Mesothelial cell of epicardium (in vitro differentiated cells): ENCODE measurements around the gene NAV2. TPM values are rescaled to one million over a fixed set of nuclear protein-coding genes. Genes with fewer than 3 reads are reported as not detected.

ENCODE experiments used
- DNase-seq, 2 experiments: peaks; one replicate each; pipeline ENCODE4 v3.0.0; 2021; ENCODE audit warnings: low spot score in 2 of 2; ENCODE audit not compliant: unreplicated experiment in 2 of 2
- H3K27ac Mint-ChIP-seq: 2 replicates; pipeline ENCODE4 v1.8.0; 2021; ENCODE audit warnings: mixed read lengths
- H3K27me3 Mint-ChIP-seq: 2 replicates; pipeline ENCODE4 v1.8.0; 2021; ENCODE audit warnings: low read depth, mixed read lengths
- H3K36me3 Mint-ChIP-seq: 2 replicates; pipeline ENCODE4 v1.8.0; 2021; ENCODE audit warnings: mixed read lengths
- H3K4me1 Mint-ChIP-seq: 2 replicates; pipeline ENCODE4 v1.8.0; 2021; ENCODE audit warnings: mixed read lengths
- H3K4me3 Mint-ChIP-seq: 2 replicates; pipeline ENCODE4 v1.8.0; 2021; ENCODE audit warnings: mild to moderate bottlenecking, moderate library complexity, mixed read lengths
- H3K9me3 Mint-ChIP-seq: 2 replicates; pipeline ENCODE4 v1.8.0; 2021; ENCODE audit warnings: mixed read lengths
- CTCF ChIP-seq: fragments of 200-600 bp; sonication (generic); IDR thresholded peaks from one replicate; pipeline ENCODE4 v1.5.0; 2021; ENCODE audit warnings: antibody characterized with exemption; ENCODE audit not compliant: unreplicated experiment
- total RNA-seq: library from RNA; stranded (reverse); gene quantifications from 3 replicates; pipeline ENCODE4 v1.2.1, GENCODE V29; 2021

The NAV2 gene
- total RNA-seq, 1 donor from 2014 or later: 69.8 TPM

- TF ChIP-seq CTCF: no peak
- Mint-ChIP-seq H3K4me3 (no peak overlapping the region), H3K9me3 (peaks cover 4% of the 10 kb centered on the region), H3K4me1 (peaks cover 9% of the 10 kb centered on the region), H3K27ac (peak overlapping the region; percentile 2), H3K27me3 (no peaks in the 10 kb centered on the region), H3K36me3 (no peaks in the 10 kb centered on the region)
- no peak for DNase-seq
Observed at GRCh38 chr11:19697721-19698121, 14.9 kb upstream of the NAV2 start.

- TF ChIP-seq CTCF: no peak
- H3K4me1 Mint-ChIP-seq: peaks cover 9% of the 10 kb centered on the region
- no peaks in the 10 kb centered on the region for H3K27me3 Mint-ChIP-seq
- no peak for DNase-seq
- H3K36me3 Mint-ChIP-seq: no peaks in the 10 kb centered on the region
- H3K4me3 Mint-ChIP-seq: no peak overlapping the region
- no peak overlapping the region for H3K27ac Mint-ChIP-seq
- H3K9me3 Mint-ChIP-seq: peaks cover 4% of the 10 kb centered on the region
Observed at GRCh38 chr11:19698493-19699292, 13.9 kb upstream of the NAV2 start.

GRCh38 chr11:19701421-19701820 is 11.2 kb upstream of the NAV2 start:
- no peaks in the 10 kb centered on the region for H3K36me3 Mint-ChIP-seq
- H3K4me1 Mint-ChIP-seq: peaks cover 22% of the 10 kb centered on the region
- no peaks in the 10 kb centered on the region for H3K27me3 Mint-ChIP-seq
- no peak overlapping the region for H3K4me3 Mint-ChIP-seq
- no peak for DNase-seq
- TF ChIP-seq CTCF: no peak
- H3K9me3 Mint-ChIP-seq: peaks cover 4% of the 10 kb centered on the region
- H3K27ac Mint-ChIP-seq: no peak overlapping the region

- no peak overlapping the region for H3K4me3 Mint-ChIP-seq
- no peaks in the 10 kb centered on the region for H3K36me3 Mint-ChIP-seq
- H3K4me1 Mint-ChIP-seq: peaks cover 22% of the 10 kb centered on the region
Observed at GRCh38 chr11:19702620-19703019, 10.0 kb upstream of the NAV2 start.

GRCh38 chr11:19703211-19703610 is 9.4 kb upstream of the NAV2 start:
- no peak for DNase-seq
- H3K36me3 Mint-ChIP-seq: no peaks in the 10 kb centered on the region
- H3K27me3 Mint-ChIP-seq: no peaks in the 10 kb centered on the region
- no peak for TF ChIP-seq CTCF
- H3K4me1 Mint-ChIP-seq: peaks cover 18% of the 10 kb centered on the region
- H3K9me3 Mint-ChIP-seq: no peaks in the 10 kb centered on the region
- H3K4me3 Mint-ChIP-seq: no peak overlapping the region
- no peak overlapping the region for H3K27ac Mint-ChIP-seq

More at GRCh38 chr11:19702620-19703019, 10.0 kb upstream of the NAV2 start:
- no peaks in the 10 kb centered on the region for H3K27me3 Mint-ChIP-seq
- no peak for TF ChIP-seq CTCF
- no peak overlapping the region for H3K27ac Mint-ChIP-seq
- H3K9me3 Mint-ChIP-seq: no peaks in the 10 kb centered on the region
- DNase-seq: no peak
